GM19468 (cell line): ENCODE data around the gene CLSTN2.

Experiments
- ATAC-seq: cut with Tn5 transposase; IDR thresholded peaks from one replicate; pipeline ENCODE4 v1.9.1; 2021; ENCODE audit warnings: mild to moderate bottlenecking, moderate library complexity, moderate number of reproducible peaks; ENCODE audit not compliant: unreplicated experiment; ENCODE audit errors: extremely low read depth

CLSTN2 gene

GRCh38 chr3:140588558-140588957 is 653.6 kb downstream of the CLSTN2 start:
- no peak for ATAC-seq

- ATAC-seq: no peak
Observed at GRCh38 chr3:140593766-140594165, 658.8 kb downstream of the CLSTN2 start.

GRCh38 chr3:140595295-140595694 is 660.3 kb downstream of the CLSTN2 start:
- ATAC-seq: no peak

GRCh38 chr3:140597364-140597763 is 662.4 kb downstream of the CLSTN2 start:
- no peak for ATAC-seq

GRCh38 chr3:140597792-140598191 is 662.8 kb downstream of the CLSTN2 start:
- ATAC-seq: no peak

- no peak for ATAC-seq
Observed at GRCh38 chr3:140599009-140599408, 664.0 kb downstream of the CLSTN2 start.

GRCh38 chr3:140599496-140599895 is 664.5 kb downstream of the CLSTN2 start:
- no peak for ATAC-seq

GRCh38 chr3:140601881-140602280 is 666.9 kb downstream of the CLSTN2 start:
- no peak for ATAC-seq

- ATAC-seq: no peak
Observed at GRCh38 chr3:140602781-140603180, 667.8 kb downstream of the CLSTN2 start.

- no peak for ATAC-seq
Observed at GRCh38 chr3:140603766-140604165, 668.8 kb downstream of the CLSTN2 start.

- no peak for ATAC-seq
Observed at GRCh38 chr3:140610544-140610943, 675.6 kb downstream of the CLSTN2 start.

GRCh38 chr3:140614001-140614400 is 679.0 kb downstream of the CLSTN2 start:
- ATAC-seq: no peak

GRCh38 chr3:140617135-140617534 is 682.1 kb downstream of the CLSTN2 start:
- no peak for ATAC-seq

- ATAC-seq: no peak
Observed at GRCh38 chr3:140626856-140627255, 691.9 kb downstream of the CLSTN2 start.
